HG03196 (cell line): ENCODE results near the gene INPP5B.
"Not testable (repeated sequence)": the region's sequence is repeated elsewhere in the genome, so short reads cannot be mapped to it uniquely, and the experiment has no call there.

Source experiments
- ATAC-seq: cut with Tn5 transposase; IDR thresholded peaks from one replicate; pipeline ENCODE4 v1.9.1; 2021; ENCODE audit not compliant: unreplicated experiment

The INPP5B gene

DNA sequence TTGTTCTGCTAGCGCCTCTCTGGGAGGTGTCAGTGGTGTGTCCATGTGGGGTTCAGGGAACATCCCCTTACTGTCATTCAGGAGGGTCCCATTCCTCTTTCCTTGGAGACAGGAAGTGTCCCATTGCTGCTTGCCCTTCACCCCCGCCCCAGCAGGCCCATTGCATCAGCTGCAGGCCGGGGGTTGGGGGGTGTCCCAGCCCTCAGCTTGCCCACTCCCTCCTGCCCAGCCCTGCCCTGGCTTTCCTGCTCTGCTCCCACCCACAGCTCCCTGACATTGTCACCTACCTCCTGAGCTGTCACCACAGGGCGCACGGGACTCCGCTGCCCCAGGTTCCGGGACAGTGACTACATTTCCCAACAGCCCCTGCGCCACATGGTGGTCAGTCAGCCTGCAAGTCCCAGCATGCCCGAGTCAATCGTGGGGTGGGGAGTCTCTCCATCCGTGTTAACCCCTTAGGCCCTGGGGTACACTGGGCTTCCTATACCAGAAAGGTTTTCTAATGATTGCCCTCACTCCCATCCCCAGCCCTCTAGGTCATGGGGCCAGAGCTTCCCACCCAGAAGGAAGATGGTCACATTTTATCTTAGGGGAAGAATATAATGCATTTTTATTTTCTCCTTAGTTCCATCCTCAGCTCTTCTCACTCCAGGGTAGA is at the start of gene INPP5B:
Gene INPP5B (minus strand): TSS at position 351 of the 658 bp plus-strand sequence. CDS start 745 bp downstream, outside the sequence.
- ATAC-seq = peak; percentile 50

DNA sequence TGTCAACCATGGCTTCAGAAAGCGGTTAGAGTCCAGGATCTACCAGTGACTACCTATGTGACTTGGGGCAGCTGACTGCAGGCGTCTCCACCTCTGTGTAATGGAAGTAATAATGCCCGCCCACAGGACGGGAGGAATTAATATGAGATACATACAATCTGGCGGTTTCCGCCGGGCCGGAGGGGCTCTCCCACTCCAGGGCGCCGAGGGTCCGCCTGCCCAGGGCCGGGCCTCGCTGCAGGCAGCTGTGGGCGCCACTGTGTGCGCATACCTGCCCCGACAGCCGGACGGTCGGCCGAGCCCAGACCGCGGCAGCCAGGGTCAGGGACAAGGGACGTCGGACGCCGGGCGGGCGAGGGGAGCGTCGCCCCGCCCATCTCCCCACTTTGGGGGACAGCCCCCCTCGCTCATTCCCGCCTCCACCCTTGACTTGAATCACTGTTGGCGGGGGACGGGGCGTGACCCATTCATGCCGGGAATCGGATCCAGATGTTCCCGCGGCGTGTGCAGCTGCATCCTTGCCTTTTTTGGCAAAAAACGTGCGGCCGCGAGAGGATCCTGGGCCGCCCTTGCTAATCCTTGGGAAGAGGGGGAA is 49.0 kb upstream of the INPP5B start:
- ATAC-seq = no peak

DNA sequence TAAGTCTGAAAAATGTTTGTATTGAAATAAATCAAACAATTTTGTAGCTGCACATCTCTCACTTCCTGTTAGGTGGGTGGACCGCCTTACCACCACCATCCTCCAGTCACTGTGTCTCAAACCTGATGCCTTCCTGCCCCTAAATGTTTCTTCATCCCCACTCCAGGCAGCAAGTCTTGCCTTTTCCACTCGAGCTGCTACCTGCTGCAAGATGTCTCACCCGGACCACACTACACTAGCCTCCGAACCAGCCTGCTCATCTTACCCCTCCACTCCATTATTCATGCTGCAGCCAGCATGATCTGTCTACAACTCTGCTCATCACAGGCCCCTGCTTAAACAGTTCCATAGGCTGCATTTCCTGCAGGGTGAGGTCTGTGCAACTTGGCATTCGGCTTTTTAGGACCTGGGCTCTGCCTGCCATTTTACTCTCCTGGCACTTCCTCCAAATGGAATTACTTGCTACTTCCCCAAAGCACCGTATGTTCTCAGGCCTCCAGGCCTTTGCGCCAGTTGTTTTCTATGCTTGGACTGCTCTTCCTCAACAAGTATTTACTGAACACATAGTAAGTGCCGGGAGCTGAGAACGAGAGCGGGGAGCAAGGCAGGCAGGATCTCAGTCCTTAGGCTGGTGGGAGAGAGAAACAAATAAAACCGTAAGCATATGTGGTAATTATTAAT is 48.2 kb upstream of the INPP5B start:
- no peak for ATAC-seq

DNA sequence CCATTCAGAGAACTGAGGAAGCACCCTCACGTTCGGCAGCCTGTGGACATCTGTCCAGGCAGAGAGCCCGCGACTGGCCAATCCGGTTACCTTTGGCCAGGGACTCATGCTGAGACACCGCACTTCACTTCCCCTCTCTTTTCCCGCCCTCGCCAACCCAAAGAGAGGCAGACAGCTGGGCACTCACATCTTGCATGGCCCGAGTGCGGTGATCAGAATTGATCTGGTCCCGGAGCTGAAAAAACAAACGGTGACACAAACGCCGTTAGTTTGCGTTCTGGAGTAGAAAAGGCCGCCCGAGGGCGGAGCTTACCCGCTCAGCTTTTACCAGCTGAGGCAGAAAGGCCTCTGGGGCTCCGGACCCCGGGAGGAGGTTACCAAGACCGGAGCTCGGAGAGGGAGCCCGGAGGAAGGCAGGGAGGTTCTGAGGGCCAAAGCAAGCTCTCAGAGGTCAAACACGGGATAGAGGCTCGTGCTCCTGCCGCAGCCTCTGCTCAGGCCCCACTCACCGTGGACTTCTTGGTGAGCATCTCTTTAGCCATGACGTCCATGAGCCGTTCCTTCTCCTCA is 42.6 kb upstream of the INPP5B start:
- ATAC-seq = no peak

- ATAC-seq = no peak
Measured at GRCh38 chr1:37987679-37988078, 40.8 kb upstream of the INPP5B start.

- ATAC-seq = no peak
Measured at GRCh38 chr1:37983546-37983945, 36.7 kb upstream of the INPP5B start.

DNA sequence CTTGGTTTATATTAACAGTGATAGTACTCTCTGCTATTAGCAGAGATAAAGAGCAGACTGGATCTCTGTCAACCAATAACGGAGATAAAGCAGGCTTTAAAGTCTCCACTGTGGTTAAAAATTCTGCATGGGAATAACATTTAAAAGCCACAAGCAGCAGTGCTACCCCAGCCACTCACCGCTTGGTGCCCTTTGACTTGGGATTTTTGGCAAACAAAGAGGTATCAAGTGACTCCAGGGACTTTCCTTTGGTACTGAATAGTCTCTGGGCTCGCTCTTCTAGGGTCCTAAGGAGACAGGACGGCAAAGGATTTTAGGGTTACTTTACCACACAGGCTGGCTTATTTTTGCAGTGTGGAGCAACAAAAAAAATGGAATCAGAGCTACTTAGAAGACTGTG is 31.7 kb upstream of the INPP5B start:
- no peak for ATAC-seq

DNA sequence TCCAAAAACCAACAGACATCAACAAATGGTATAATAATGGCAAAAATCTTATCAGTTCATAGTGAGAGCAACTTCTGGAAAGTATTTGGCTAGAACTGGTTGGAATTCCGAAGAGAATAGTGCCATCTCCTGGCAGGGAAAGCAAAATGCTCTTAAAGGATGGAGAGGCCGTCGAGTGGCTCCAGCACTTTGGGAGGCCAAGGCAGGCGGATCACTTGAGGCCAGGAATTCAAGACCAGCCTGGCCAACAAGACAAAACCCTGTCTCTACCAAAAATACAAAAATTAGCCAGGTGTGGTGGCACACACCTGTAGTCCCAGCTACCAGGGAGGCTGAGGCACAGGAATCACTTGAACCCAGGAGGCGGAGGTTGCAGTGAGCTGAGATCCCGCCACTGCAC is 28.2 kb upstream of the INPP5B start:
- ATAC-seq = not testable (repeated sequence)

GRCh38 chr1:37974567-37974966 is 27.7 kb upstream of the INPP5B start:
- ATAC-seq = no peak

DNA sequence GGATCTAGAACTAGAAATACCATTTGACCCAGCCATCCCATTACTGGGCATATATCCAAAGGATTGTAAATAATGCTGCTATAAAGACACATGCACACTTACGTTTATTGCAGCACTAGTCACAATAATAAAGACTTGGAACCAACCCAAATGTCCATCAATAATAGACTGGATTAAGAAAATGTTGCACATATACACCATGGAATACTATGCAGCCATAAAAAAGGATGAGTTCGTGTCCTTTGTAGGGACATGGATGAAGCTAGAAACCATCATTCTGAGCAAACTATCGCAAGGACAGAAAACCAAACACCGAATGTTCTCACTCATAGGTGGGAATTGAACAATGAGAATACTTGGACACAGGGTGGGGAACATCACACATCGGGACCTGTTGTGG is 26.8 kb upstream of the INPP5B start:
- ATAC-seq = not testable (repeated sequence)

GRCh38 chr1:37965301-37965700 is 18.4 kb upstream of the INPP5B start:
- no peak for ATAC-seq

DNA sequence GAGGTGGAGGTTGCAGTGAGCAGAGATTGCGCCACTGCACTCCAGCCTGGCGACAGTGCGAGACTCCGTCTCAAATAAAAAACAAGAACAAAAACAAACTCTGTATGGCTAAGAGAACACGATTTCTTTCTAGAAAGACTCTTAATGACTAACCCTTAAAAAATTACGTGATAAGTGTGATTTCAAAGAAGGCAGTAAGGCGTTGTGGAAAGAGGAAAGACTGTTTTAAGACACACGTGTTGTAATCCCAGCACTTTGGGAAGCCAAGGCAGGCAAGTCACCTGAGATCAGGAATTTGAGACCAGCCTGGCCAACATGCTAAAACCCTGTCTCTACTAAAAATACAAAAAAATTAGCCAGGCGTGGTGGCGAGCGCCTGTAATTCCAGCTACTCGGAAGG is 17.3 kb upstream of the INPP5B start:
- not testable (repeated sequence) for ATAC-seq

DNA sequence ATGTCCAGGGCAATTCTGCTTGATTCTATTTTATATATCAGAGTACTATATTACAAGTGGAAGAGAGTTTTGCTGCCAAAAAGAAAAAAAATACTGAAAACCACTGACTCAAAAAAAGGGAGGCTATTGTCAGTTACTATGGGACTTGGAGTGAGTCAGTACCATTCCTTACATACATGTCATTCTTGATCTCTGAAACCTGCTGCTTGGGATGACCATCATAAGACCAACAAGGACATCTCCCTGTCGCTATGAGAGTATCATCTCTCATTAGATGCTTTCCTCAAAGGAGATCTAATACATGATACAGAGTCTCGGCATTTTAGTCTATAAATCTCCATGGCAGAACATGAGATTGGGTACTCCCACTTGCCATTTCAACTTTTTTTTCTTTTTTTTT is 11.8 kb upstream of the INPP5B start:
- no peak for ATAC-seq

DNA sequence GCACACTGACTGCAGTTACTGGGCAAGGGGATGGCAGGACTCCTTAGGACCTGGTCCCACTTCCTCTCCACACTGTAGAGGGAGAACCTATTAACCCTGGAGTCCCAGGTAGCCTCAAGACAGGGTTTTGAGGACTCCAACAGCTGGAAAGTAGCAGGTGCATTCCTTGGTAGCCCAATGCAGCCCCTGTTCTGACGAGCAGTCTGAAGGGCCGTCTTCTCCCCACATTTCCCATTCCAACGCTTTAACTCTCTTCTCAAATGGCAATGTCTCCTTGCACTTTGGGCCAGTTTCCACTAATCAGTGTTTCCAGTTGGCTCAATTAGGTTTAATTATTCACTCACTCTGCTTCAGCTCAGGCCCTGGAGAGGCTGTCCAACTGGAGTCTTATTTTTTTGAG is 8.8 kb upstream of the INPP5B start:
- ATAC-seq = no peak

DNA sequence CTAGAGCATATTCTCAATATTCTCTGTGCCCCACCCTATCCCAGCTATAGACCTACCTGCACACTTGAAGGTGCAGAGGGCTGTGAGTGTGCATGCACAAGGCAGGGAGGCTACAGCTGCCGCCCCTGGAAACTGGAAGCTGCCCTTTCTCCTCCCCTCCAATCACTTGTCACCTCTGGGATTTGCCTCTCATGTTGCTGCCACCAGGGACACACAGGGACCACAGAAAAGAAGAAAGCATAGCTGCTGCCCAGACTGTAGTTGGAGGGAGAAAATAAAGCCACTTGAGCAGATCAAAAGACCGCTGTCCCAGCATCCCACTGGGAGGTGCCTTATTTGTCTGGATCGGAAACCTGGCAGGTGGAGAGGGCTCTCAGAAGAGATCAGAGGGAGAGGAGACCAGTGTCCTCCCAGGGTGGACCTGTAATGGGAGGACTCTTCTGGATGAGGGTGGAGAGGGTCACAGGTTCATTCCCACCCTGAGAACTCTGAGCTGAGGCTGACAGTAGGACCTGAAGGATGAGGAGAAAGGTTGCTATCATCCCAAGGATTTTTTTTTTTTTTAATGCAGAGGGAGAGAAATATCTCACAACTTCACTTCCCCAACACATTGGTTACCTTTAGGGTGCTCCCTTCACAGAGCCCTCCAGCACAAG is 7.6 kb upstream of the INPP5B start:
- no peak for ATAC-seq

- no peak for ATAC-seq
Measured at GRCh38 chr1:37952738-37953137, 5.9 kb upstream of the INPP5B start.

- no peak for ATAC-seq
Measured at GRCh38 chr1:37951783-37952624, 5.2 kb upstream of the INPP5B start.

- no peak for ATAC-seq
Measured at GRCh38 chr1:37951041-37951782, 4.4 kb upstream of the INPP5B start.

DNA sequence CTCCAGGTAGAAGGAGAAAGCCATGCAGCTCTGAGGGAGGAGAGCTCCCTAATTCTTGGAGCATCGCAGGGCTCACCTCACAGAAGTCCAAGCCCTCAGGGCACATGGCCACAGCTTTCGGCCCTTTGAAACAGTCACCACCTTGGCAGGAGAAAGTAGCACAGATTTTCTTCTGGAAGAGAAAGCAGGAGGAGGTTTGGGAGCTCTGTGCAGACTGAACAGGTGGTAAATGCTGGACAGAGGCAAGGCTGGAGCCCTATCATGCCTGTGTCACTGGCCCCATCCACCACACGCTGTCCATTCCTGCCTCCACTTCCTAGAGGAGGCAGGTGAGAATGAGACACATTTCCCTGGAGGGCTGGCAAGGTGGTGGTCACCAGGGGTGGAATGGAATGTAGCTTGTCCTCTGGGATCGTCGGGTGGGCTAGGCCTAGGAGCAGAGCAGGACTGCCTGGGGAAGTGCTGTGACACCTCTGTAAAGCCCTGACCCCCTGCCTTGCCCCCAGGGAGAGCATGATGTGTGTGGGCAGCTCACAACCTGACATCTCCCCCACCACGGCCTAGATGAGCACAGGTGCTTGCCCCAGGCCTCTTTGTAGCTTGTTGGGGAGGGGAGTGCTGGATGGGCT is 2.8 kb upstream of the INPP5B start:
- no peak for ATAC-seq
